ENCODE results near the gene SEMA3D.

Gene SEMA3D

DNA sequence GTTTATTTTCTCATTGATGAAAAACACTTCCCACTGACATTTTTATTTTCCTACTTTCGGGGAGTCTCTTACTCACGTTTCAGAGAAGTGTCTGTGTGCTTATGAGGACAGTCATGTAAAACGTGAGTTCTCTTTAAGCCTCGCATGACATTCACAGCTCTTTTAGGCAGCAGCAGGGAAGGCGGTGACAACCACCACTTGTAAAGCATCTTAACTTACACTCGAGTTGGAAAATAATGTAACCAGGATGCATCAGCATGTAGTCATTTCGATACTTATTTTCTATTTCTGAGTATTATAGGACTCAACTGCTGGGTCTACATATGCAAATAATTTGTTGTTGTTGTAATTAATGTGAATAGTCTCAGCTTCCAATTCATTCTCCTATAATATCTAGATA, 153.6 kb downstream of the SEMA3D start:
- no peak for DNase-seq
- H3K9me3 Mint-ChIP-seq = no peaks in the 10 kb centered on the region
- no peaks in the 10 kb centered on the region for H3K4me1 Mint-ChIP-seq
- H3K4me3 Mint-ChIP-seq = no peak overlapping the region
- no peaks in the 10 kb centered on the region for H3K27me3 Mint-ChIP-seq
- H3K27ac Mint-ChIP-seq = no peak overlapping the region
- CTCF ChIA-PET = no interaction called here
- no peaks in the 10 kb centered on the region for H3K36me3 Mint-ChIP-seq

DNA sequence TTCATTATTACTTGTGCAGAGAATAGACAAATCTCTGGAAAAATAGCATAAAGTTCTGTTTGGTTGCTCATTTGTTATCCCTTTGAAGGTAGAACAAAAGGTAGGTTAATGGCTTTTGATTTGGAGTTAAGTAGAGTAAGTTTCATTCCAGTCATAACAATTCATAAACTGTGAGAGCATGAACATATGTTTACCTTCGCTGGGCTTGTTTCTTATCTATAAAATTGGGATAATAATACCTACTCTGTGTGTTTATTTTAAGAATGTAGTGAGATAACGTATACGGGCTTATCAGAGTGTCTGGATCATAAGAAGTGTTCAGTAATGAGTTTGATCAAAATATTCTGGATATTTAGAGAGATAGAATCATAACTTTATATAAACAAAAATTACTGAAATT, 155.4 kb downstream of the SEMA3D start:
- no peak for DNase-seq
- Mint-ChIP-seq H3K4me3 (no peak overlapping the region), H3K27ac (no peak overlapping the region), H3K9me3 (no peaks in the 10 kb centered on the region), H3K36me3 (no peaks in the 10 kb centered on the region), H3K4me1 (no peaks in the 10 kb centered on the region), H3K27me3 (no peaks in the 10 kb centered on the region)
- CTCF ChIA-PET = interaction anchor here (0.8 kb wide), 2 partner anchors 523 to 1057 kb away, joined by 3 to 5 read pairs; no protein-coding TSS in a partner anchor

DNA sequence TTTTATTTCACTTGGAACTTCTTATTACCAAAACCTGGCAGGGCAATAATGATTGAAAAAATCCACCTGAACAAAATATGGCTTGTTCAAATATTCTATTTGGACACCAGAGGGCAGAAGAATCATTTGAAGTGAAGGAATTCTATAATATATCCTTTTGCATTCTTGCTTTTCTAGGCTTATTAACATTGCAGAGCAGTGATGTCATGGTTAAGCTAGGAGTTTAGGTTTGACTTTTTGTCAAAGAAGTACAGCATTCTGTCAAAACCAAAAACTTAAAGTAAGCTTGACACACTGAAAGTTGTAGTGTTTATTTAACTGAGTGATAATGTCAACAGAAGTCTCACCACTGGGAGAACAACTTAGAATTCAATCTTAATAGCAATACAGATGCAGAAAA, 156.0 kb downstream of the SEMA3D start:
- no peaks in the 10 kb centered on the region for H3K4me1 Mint-ChIP-seq
- no peaks in the 10 kb centered on the region for H3K9me3 Mint-ChIP-seq
- no peaks in the 10 kb centered on the region for H3K27me3 Mint-ChIP-seq
- H3K27ac Mint-ChIP-seq = no peak overlapping the region
- CTCF ChIA-PET = interaction anchor here (0.8 kb wide), 2 partner anchors 524 to 1057 kb away, joined by 3 to 5 read pairs; no protein-coding TSS in a partner anchor
- DNase-seq = no peak
- H3K4me3 Mint-ChIP-seq = no peak overlapping the region
- no peaks in the 10 kb centered on the region for H3K36me3 Mint-ChIP-seq

DNA sequence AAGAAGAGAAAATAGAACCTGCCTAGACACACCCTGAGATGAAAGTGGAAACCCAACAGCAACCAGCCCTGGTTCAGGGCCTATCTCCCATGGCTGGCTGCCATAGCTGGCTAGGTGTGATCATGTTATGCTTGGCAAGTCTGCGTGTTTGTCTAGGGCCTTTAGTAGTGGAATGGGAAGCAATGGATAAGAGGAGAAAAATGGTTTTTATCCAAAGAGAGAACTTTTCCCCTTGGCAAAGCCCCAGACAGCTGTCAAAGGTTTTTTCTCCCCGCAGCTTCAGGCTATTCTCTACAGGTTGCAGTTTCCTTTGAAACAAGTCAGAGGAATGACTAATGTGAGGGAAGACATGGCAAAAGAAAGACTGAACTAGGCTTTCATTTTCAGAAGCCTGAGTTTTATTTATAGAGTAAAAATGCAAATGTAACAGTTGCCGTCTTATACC, 161.5 kb downstream of the SEMA3D start:
- no peak for DNase-seq
- H3K9me3 Mint-ChIP-seq = no peaks in the 10 kb centered on the region
- no peaks in the 10 kb centered on the region for H3K36me3 Mint-ChIP-seq
- no peaks in the 10 kb centered on the region for H3K27me3 Mint-ChIP-seq
- no peak overlapping the region for H3K27ac Mint-ChIP-seq
- H3K4me1 Mint-ChIP-seq = no peaks in the 10 kb centered on the region
- CTCF ChIA-PET = interaction anchor here (0.7 kb wide), 1 partner anchor 1089 kb away, joined by 3 read pairs; no protein-coding TSS in a partner anchor
- H3K4me3 Mint-ChIP-seq = no peak overlapping the region

DNA sequence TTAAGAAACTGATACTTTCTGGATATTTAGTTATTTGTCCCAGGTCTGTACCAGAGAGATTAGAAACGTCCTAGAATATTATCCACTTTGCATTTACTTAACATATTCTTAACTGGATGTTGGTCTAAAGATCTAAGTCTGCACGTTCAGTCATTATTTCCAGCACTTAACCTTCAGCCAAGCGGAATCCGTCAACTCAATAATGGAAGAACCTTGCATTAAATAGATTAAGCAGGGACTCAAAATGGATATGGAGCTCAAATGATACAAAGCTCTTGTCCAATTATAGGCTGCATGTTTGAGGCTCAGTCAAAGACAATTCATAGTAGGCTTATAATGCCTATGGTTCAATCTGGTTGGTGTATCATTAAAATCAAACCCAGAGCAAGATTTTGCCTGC, 162.9 kb downstream of the SEMA3D start:
- H3K4me3 Mint-ChIP-seq = no peak overlapping the region
- H3K27ac Mint-ChIP-seq = no peak overlapping the region
- H3K9me3 Mint-ChIP-seq = no peaks in the 10 kb centered on the region
- CTCF ChIA-PET = interaction anchor here (0.7 to 3.2 kb wide), 3 partner anchors 1046 to 1092 kb away, joined by 3 to 27 read pairs (median 3); no protein-coding TSS in a partner anchor
- no peaks in the 10 kb centered on the region for H3K4me1 Mint-ChIP-seq
- H3K36me3 Mint-ChIP-seq = no peaks in the 10 kb centered on the region
- H3K27me3 Mint-ChIP-seq = no peaks in the 10 kb centered on the region
- DNase-seq = no peak

DNA sequence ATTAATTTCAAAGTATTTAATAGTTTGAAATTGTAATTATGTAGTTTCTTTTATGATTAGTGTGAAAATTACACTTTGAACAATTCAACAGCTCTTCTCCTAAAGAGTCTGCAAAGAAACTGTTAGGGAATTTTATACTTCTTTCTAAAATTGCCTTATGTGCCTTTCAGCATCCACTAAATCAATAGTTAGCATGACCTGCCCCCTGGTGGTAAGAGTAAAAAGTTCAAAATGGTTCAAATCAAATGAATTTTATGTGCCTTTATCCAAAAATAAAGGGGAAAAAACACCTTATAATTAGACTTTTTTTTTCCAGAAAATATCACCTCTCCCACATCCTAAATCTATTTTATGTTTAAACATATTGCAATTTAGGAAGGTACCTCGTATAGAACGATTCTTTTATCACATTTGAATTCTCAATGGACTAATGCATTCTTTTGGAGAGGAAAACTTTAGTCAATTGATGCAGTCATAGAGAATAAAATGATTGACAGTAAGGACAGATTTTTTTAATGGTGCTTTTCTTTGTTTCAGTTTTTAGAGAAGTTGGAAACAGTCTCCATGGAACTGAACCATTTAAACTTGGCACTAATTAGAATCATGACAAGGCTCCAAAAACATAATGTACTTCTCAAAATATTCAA, 163.7 kb downstream of the SEMA3D start:
- Mint-ChIP-seq H3K4me3 (no peak overlapping the region), H3K4me1 (no peaks in the 10 kb centered on the region), H3K27me3 (no peaks in the 10 kb centered on the region), H3K27ac (no peak overlapping the region), H3K9me3 (no peaks in the 10 kb centered on the region), H3K36me3 (no peaks in the 10 kb centered on the region)
- CTCF ChIA-PET = interaction anchor here (0.6 to 3.2 kb wide), 5 partner anchors 10 to 1091 kb away, joined by 3 to 27 read pairs (median 5); no protein-coding TSS in a partner anchor
- DNase-seq = peak; percentile 27

DNA sequence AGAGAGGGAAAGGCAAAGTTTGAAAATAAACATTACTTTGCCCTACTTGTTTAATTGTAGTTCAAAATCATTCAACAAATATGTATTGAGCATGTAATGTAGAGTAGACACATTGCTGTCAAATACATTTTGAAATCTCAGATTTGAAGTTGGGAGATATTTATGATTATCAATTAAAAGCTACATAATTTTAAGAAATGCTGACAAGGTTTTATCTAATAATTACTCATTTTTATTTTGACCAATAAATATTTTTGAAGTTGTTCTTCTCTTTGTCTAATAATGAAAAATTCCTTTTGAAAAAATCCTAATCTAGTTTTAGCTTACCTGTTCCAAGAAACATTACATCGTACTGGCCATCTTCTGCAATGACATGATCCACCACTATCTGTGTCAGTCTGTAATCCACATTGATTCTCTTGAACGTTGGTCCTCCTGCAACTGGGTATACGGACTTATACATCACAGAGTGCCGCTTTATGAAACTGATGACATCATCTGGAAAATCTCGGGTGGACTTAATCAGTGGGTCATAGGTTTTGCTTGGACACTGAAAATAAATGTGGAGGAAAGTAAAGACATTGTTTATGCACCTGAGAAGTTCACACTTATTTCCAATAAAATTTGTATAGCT, 164.7 kb downstream of the SEMA3D start:
- H3K9me3 Mint-ChIP-seq = no peaks in the 10 kb centered on the region
- no peaks in the 10 kb centered on the region for H3K36me3 Mint-ChIP-seq
- H3K27ac Mint-ChIP-seq = no peak overlapping the region
- DNase-seq = no peak
- no peak overlapping the region for H3K4me3 Mint-ChIP-seq
- H3K27me3 Mint-ChIP-seq = no peaks in the 10 kb centered on the region
- H3K4me1 Mint-ChIP-seq = no peaks in the 10 kb centered on the region
- CTCF ChIA-PET = interaction anchor here (0.6 to 3.2 kb wide), 6 partner anchors 9 to 1087 kb away, joined by 3 to 27 read pairs (median 4); no protein-coding TSS in a partner anchor

DNA sequence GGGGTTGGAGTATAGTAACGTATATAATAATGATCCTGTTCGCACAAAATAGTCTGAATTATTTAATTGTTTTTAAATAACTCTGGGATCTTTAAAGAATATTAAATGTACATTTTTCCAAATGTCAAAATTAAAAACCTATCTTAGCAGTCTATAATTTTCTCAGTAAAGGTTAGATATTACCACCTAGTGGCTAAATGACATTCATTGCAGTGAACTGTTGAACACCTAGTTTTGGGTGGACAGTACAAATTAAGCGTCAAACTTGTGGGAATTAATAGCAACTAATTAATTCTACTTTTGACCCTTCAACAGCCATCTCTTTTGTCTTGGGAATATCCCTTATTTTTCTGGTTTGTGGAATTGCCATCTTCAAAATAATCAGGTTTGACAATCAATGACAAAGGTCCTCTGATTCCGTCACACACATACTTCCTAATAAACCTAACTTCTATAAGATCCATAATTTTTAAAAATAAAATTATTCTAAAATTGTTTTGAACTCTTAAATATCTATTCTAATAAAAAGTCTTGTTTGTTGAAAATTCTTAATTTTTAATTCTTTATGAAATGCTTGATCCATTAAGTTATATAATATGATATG, 165.7 kb downstream of the SEMA3D start:
- Mint-ChIP-seq H3K27ac (no peak overlapping the region), H3K4me1 (no peaks in the 10 kb centered on the region), H3K9me3 (no peaks in the 10 kb centered on the region), H3K27me3 (no peaks in the 10 kb centered on the region), H3K36me3 (no peaks in the 10 kb centered on the region), H3K4me3 (no peak overlapping the region)
- DNase-seq = no peak
- CTCF ChIA-PET = interaction anchor here (3.2 kb wide), 1 partner anchor 1086 kb away, joined by 27 read pairs; no protein-coding TSS in a partner anchor

DNA sequence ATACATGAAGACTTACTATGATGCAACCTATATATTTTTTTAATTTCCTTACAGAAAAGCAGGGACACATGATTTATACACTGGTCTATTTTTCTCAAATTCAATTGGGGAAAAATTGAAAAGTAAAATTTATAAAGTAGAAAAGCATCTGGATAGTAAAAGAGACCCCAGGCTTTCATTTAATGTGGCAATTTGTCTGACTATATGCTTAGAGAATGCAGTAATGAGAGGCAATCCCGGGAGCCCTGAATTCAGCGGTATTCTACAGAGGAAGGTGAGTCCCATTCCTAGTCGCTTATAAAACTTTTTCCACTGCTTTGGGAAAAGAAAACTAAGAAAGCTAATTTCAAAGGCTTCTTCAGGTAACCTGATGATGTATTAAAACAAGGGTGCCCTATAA, 167.1 kb downstream of the SEMA3D start:
- no peaks in the 10 kb centered on the region for H3K36me3 Mint-ChIP-seq
- CTCF ChIA-PET = no interaction called here
- H3K4me1 Mint-ChIP-seq = no peaks in the 10 kb centered on the region

DNA sequence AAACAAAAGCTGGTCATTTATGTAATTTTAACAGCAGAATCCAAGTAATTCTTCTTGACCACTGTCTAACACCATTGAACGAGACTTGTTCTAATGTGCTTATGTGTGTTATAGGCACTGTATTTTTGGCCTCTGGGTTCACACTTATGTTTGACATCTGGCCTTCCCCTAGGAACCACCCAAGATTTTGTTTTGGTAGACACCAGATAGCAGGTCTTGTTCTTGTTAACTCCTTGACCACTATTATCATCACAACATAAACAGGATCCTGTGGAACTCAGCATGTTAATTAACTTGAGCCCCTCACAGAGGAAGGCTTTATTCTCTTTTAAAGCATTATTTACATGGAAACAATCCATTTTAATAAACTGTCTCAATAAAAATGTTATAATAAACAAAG, 167.7 kb downstream of the SEMA3D start:
- Mint-ChIP-seq H3K4me1 (no peaks in the 10 kb centered on the region), H3K36me3 (no peaks in the 10 kb centered on the region), H3K27me3 (no peaks in the 10 kb centered on the region), H3K9me3 (no peaks in the 10 kb centered on the region), H3K4me3 (no peak overlapping the region), H3K27ac (no peak overlapping the region)
- CTCF ChIA-PET = interaction anchor here (0.8 kb wide), 1 partner anchor 1083 kb away, joined by 3 read pairs; no protein-coding TSS in a partner anchor
- DNase-seq = no peak

More for the DNA sequence above, 167.1 kb downstream of the SEMA3D start:
- Mint-ChIP-seq H3K9me3 (no peaks in the 10 kb centered on the region), H3K27ac (no peak overlapping the region), H3K27me3 (no peaks in the 10 kb centered on the region), H3K4me3 (no peak overlapping the region)
- no peak for DNase-seq

DNA sequence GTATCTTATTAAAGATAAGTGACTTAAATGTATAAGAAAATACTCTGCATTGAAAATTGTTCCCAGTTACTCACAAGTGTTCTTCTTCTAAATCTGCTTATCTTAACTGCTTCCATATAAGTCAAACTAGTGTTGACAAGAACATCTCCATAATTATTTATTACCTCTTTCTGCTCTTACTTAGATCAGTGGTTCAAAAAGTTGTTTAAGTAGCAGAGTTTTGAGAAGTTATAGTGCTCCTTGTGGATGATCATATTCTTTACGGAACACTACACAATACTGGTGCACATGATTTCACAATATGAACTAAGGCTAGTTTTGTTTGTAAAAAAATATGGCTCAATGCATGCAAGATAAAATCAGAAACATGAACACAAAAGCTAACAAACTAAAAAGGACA, 168.4 kb downstream of the SEMA3D start:
- DNase-seq = no peak
- no peak overlapping the region for H3K4me3 Mint-ChIP-seq
- no peaks in the 10 kb centered on the region for H3K4me1 Mint-ChIP-seq
- H3K27ac Mint-ChIP-seq = no peak overlapping the region
- no peaks in the 10 kb centered on the region for H3K27me3 Mint-ChIP-seq
- H3K9me3 Mint-ChIP-seq = no peaks in the 10 kb centered on the region
- CTCF ChIA-PET = interaction anchor here (0.8 kb wide), 1 partner anchor 1082 kb away, joined by 3 read pairs; no protein-coding TSS in a partner anchor
- no peaks in the 10 kb centered on the region for H3K36me3 Mint-ChIP-seq

DNA sequence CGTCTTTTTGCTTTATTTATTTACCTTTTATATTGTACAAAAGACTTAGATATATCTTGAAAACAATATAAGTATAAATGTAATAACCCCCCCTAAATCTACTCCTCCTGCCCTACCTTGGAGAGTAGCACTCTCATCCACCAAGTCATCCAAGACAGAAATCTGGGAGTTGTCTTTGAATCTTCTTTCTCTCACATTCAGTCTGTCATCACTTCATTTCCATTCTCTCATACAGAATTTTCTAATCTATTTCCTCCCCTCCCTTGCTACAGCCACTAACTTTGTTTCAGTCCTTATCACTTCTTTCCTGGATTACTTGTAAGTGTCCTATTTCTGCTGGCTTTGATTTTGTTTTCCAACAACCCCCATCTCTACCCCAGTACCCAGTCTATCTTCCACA, 170.6 kb downstream of the SEMA3D start:
- no peak overlapping the region for H3K27ac Mint-ChIP-seq
- no peak for DNase-seq
- H3K36me3 Mint-ChIP-seq = no peaks in the 10 kb centered on the region
- H3K9me3 Mint-ChIP-seq = no peaks in the 10 kb centered on the region
- H3K4me1 Mint-ChIP-seq = no peaks in the 10 kb centered on the region
- no peak overlapping the region for H3K4me3 Mint-ChIP-seq
- CTCF ChIA-PET = no interaction called here
- H3K27me3 Mint-ChIP-seq = no peaks in the 10 kb centered on the region

DNA sequence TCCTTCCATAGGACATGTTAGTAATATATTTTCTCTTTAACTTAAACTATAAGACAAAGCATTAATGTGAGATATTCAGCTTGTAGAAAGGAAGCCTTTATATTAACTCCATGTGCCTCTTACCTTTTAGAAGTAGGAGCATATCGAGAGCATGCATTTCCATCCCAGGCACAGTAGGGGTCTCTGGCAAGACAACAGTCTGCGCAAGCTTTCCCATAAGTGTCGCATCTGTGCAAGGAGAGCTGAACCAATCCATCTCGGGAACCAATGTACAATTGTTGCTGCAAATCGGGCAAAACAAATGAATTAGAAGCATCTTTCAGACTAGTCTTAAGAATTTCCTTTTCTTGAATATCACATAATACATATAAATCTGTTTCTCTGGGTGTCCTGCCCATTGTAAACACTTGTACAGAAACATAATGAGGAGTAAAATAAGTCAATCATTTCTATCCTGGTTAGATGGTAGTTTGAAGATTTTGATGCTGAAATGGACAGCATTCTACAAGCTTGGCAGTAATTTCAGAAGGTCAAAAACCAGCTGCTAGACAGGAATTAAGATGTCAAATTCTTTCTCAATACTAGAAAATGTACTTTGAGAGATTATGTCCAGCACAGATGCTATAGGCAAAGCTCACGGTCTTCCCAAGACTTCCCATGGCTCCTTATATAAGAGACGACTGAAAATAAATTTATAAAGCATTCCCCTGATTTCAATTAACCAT, 171.8 kb downstream of the SEMA3D start:
- Mint-ChIP-seq H3K4me3 (no peak overlapping the region), H3K9me3 (no peaks in the 10 kb centered on the region), H3K4me1 (no peaks in the 10 kb centered on the region), H3K27ac (no peak overlapping the region), H3K36me3 (no peaks in the 10 kb centered on the region), H3K27me3 (no peaks in the 10 kb centered on the region)
- CTCF ChIA-PET = no interaction called here
- no peak for DNase-seq

DNA sequence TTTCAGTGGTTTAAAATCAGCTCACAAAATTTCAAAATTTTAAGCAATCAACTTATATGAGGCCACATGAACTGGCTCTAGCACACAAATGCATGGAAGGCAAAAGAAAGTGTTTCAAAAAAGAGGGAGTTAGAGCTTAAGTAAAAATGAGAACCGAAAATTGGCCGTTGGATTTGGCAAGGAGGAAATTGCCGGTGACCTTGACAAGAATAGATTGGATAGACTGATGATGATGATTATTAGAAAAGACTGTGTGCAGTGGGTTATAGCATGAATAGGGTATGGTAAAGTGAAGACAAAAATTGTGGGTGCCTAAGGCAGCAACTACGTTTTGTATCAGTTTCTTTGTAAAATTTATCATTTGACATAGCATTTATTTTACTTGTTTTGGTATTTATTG, 175.7 kb downstream of the SEMA3D start:
- Mint-ChIP-seq H3K27ac (no peak overlapping the region), H3K4me3 (no peak overlapping the region), H3K4me1 (no peaks in the 10 kb centered on the region), H3K9me3 (no peaks in the 10 kb centered on the region), H3K27me3 (no peaks in the 10 kb centered on the region), H3K36me3 (no peaks in the 10 kb centered on the region)
- no peak for DNase-seq
- CTCF ChIA-PET = interaction anchor here (1.4 kb wide), 1 partner anchor 19 kb away, joined by 3 read pairs; no protein-coding TSS in a partner anchor
